D721Med (cell line): ENCODE results near the gene TMEM203.

ENCODE experiments used
- DNase-seq: peaks from one replicate; pipeline ENCODE4 v3.0.0; 2011; ENCODE audit warnings: low spot score; ENCODE audit not compliant: insufficient read length
- FAIRE-seq: peaks from 2 replicates; lab custom pipeline; 2011; peaks lifted over from hg19 to GRCh38; lab: Jason Lieb, UNC
- TF ChIP-seq, protein P1 (sequence below): IDR thresholded peaks from 2 replicates; pipeline ENCODE4 v1.5.1; 2012; ENCODE audit warnings: mild to moderate bottlenecking, control low read depth; ENCODE audit not compliant: insufficient read depth; ENCODE audit errors: missing control alignments

Gene TMEM203

GRCh38 chr9:137237759-137238726 is 32.6 kb upstream of the TMEM203 start:
- DNase-seq (no peak), FAIRE-seq (no peak)
- TF ChIP-seq, protein P1, sequence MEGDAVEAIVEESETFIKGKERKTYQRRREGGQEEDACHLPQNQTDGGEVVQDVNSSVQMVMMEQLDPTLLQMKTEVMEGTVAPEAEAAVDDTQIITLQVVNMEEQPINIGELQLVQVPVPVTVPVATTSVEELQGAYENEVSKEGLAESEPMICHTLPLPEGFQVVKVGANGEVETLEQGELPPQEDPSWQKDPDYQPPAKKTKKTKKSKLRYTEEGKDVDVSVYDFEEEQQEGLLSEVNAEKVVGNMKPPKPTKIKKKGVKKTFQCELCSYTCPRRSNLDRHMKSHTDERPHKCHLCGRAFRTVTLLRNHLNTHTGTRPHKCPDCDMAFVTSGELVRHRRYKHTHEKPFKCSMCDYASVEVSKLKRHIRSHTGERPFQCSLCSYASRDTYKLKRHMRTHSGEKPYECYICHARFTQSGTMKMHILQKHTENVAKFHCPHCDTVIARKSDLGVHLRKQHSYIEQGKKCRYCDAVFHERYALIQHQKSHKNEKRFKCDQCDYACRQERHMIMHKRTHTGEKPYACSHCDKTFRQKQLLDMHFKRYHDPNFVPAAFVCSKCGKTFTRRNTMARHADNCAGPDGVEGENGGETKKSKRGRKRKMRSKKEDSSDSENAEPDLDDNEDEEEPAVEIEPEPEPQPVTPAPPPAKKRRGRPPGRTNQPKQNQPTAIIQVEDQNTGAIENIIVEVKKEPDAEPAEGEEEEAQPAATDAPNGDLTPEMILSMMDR = no peak

GRCh38 chr9:137236936-137237421 is 31.5 kb upstream of the TMEM203 start:
- TF ChIP-seq, protein P1 = no peak
- no peak for DNase-seq
- no peak for FAIRE-seq

DNA sequence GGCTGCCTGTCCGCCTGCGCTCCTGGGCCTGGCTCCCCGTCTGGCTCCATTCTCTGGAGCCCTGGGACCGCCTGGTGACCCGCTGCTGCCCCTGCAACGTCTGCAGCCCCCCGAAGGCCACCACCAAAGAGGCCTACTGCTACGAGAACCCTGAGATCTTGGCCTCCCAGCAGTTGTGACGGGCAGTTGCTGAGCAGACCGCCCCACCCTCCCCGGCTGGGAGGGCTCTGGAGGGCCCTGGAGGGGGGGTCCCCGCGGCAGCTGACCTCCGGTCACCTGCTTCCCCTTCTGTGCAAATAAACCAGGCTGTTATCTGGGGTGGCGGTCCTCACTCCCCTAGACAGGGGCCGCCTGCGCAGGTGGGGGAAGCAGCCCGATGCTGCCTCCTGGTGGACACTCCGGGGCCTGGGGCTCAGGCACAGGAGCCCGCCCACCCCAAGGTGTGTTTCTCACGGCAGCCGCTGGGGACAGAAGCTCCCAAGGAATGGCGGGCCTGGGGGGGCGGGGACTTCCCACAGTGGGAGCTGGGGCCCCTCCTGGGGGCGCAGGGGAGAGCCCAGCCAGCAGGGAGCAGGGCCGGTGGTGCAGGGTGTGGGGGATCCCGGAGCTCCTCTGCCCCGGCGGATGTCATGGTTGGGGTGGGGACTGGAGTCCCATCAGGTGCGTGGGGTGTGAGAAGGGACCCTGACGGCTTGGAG is 30.9 kb upstream of the TMEM203 start:
- DNase-seq (peak; percentile 100), FAIRE-seq (no peak)
- TF ChIP-seq, protein P1 = peak; percentile 93

DNA sequence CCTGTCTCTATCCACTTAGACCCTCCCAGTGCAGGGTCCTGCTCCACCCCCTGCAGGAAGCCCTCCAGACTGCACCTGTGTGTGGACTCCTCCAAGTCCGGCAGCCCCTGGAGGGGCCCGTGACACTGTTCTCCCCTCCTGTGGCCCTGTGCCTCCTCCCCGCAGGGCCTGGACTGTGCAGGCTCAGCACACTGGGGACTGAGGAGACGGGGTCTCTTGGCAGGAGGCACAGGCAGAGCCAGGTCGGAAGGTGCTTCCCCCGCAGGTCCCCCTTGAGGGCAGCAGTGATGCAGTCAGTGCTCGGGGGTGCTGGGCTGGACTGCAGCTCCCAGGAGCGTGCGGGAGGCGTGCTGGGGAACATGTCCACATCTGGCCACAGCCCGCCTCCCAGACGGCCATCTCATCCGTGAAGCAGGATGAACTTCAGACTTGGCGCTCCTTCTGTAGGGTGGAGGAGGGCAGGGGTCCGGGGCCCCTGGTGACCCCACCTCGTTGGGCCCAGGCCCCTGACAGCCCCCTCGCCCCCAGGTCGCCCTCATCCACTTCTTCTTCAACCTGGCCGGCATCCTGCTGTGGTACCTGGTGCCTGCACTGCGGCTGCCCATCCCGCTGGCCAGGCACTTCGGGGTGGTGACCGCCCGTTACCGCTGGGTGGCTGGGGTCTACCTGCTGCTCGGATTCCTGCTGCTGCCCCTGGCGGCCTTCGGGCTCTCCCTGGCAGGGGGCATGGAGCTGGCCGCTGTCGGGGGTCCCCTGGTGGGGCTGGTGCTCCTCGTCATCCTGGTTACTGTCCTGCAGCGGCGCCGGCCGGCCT is 30.2 kb upstream of the TMEM203 start:
- DNase-seq = no peak
- TF ChIP-seq, protein P1 = no peak
- no peak for FAIRE-seq

GRCh38 chr9:137234758-137235423 is 29.4 kb upstream of the TMEM203 start:
- no peak for DNase-seq
- FAIRE-seq = no peak
- TF ChIP-seq, protein P1 = no peak

- no peak for FAIRE-seq
- TF ChIP-seq, protein P1 = no peak
- no peak for DNase-seq
These were observed 28.7 kb upstream of the TMEM203 start for GRCh38 chr9:137234055-137234697.
